Suprapubic skin (tissue), 3 donors: ENCODE results near the gene FRAT1.

ENCODE experiments used
- CTCF ChIP-seq, 2 donors: fragments of 200-600 bp in 1 of 2; fragments of 450-650 bp in 1 of 2; sonication (generic) in 1 of 2; IDR thresholded peaks; one replicate each; pipeline ENCODE4 v1.5.1; 2016 to 2019; ENCODE audit warnings: antibody characterized with exemption in 2 of 2, mild to moderate bottlenecking in 1 of 2, moderate library complexity in 1 of 2
- POLR2AphosphoS5 ChIP-seq, 3 donors: sonication (generic); formaldehyde crosslinking; IDR thresholded peaks; one replicate each; pipeline ENCODE4 v1.6.1; 2017; ENCODE audit warnings: antibody characterized with exemption in 3 of 3

GRCh38 chr10:97270523-97271154 is 48.4 kb upstream of the FRAT1 start:
- no peak for TF ChIP-seq CTCF (IDR thresholded peaks at IDR 0.05)
- TF ChIP-seq POLR2AphosphoS5 (IDR thresholded peaks at IDR 0.05), result no peak
